ENCODE results near the gene DLGAP1. TPM values are rescaled to one million over a fixed set of nuclear protein-coding genes. Genes with fewer than 3 reads are reported as not detected.

The DLGAP1 gene
- total RNA-seq, 1 donor from 2014 or later: 7.7 TPM

- no peak for DNase-seq (ENCODE audit: low spot score)
- Mint-ChIP-seq H3K4me3 (ENCODE audit: unreplicated experiment) (no peak overlapping the region), H3K9me3 (ENCODE audit: low read depth) (peaks cover 7% of the 10 kb centered on the region), H3K36me3 (ENCODE audit: low read depth) (peaks cover 2% of the 10 kb centered on the region), H3K27ac (ENCODE audit: unreplicated experiment) (no peak overlapping the region), H3K4me1 (ENCODE audit: low read depth) (peaks cover under 1% of the 10 kb centered on the region), H3K27me3 (ENCODE audit: low read depth) (no peaks in the 10 kb centered on the region)
- TF ChIP-seq, protein P1, sequence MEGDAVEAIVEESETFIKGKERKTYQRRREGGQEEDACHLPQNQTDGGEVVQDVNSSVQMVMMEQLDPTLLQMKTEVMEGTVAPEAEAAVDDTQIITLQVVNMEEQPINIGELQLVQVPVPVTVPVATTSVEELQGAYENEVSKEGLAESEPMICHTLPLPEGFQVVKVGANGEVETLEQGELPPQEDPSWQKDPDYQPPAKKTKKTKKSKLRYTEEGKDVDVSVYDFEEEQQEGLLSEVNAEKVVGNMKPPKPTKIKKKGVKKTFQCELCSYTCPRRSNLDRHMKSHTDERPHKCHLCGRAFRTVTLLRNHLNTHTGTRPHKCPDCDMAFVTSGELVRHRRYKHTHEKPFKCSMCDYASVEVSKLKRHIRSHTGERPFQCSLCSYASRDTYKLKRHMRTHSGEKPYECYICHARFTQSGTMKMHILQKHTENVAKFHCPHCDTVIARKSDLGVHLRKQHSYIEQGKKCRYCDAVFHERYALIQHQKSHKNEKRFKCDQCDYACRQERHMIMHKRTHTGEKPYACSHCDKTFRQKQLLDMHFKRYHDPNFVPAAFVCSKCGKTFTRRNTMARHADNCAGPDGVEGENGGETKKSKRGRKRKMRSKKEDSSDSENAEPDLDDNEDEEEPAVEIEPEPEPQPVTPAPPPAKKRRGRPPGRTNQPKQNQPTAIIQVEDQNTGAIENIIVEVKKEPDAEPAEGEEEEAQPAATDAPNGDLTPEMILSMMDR (IDR thresholded peaks at IDR 0.05): no peak
Measured at GRCh38 chr18:3960977-3961376, 494.1 kb downstream of the DLGAP1 start.

DNA sequence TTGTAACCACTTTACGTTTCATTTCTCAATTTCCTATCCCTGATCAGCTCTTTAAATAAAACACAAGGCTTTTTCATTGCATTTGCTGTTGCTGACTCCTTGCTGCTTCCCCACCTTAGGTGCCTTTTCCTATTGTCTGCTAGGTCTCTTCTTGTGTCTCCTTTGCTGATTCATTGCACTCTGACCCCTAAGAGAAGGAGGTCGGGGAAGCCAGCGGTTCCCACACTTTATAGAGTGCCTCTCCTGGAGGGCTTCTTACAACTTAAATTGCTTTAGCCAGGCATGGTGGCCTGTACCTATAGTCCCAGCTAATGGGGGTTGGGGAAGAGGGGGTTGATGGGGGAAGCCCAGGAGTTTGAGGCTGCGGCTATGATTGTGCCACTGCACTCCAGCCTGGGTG, 495.0 kb downstream of the DLGAP1 start:
- Mint-ChIP-seq H3K4me1 (ENCODE audit: low read depth) (no peaks in the 10 kb centered on the region), H3K36me3 (ENCODE audit: low read depth) (peaks cover 5% of the 10 kb centered on the region), H3K27me3 (ENCODE audit: low read depth) (no peaks in the 10 kb centered on the region), H3K27ac (ENCODE audit: unreplicated experiment) (no peak overlapping the region), H3K4me3 (ENCODE audit: unreplicated experiment) (no peak overlapping the region), H3K9me3 (ENCODE audit: low read depth) (peaks cover 12% of the 10 kb centered on the region)
- DNase-seq (ENCODE audit: low spot score): no peak
- TF ChIP-seq, protein P1 (IDR thresholded peaks at IDR 0.05): no peak

DNA sequence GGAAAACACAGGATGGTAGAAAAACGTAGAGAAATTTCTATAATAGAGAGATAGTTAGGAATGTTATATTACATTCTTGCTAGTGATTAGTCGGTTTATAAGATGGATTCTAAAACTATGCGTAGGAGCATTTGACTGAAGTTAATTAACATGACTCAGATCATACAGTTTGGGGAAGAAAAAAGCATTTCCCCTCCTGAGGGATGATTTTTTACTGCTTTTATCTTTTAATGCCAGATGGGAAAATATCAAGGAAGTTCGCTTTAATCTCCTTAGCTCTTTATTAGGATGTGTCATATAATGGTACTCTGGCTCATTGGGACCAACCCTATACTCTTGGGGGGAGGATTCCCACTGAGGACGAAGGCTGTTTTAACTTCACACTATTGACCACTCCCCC, 503.1 kb downstream of the DLGAP1 start:
- DNase-seq (ENCODE audit: low spot score): no peak
- peaks cover 3% of the 10 kb centered on the region for H3K4me1 Mint-ChIP-seq (ENCODE audit: low read depth)
- H3K9me3 Mint-ChIP-seq (ENCODE audit: low read depth): peaks cover 12% of the 10 kb centered on the region
- no peak overlapping the region for H3K4me3 Mint-ChIP-seq (ENCODE audit: unreplicated experiment)
- TF ChIP-seq, protein P1 (IDR thresholded peaks at IDR 0.05): no peak
- no peaks in the 10 kb centered on the region for H3K27me3 Mint-ChIP-seq (ENCODE audit: low read depth)
- no peak overlapping the region for H3K27ac Mint-ChIP-seq (ENCODE audit: unreplicated experiment)
- H3K36me3 Mint-ChIP-seq (ENCODE audit: low read depth): peaks cover 3% of the 10 kb centered on the region

DNA sequence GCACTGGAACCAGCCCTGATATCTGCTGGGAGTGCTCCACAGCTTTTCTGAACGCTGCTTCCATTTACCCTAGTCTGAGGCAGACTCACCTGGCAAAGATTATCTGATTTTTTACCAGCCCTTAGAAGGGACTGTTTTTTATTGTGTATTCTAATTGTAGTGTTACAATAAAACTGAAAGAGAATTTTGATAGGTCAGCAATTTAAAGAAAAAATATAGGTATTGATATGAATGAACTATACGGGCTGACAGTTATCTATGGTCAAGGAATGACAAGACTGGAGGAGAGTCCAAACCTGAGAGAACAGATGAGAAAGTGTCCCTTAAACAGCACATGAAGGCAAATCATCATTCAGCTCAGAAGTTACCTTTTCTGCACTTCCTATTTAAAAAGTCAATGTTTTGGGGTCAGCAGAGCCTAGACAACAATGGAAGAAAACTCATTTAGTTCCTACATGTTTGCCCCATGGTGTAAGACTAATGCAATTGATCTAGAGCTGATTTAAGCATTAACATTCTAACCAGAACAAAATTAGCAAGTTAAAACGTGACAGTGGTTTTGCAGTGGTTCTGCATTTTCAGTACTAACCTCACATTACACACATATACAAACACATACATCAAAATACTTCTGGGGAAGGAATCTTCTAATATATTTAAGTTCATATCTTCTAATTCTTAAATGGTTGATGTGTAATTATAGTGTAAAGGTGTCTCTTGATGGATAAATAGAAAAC, 504.3 kb downstream of the DLGAP1 start:
- Mint-ChIP-seq H3K36me3 (ENCODE audit: low read depth) (peaks cover 2% of the 10 kb centered on the region), H3K4me3 (ENCODE audit: unreplicated experiment) (no peak overlapping the region), H3K4me1 (ENCODE audit: low read depth) (peaks cover 3% of the 10 kb centered on the region)

DNA sequence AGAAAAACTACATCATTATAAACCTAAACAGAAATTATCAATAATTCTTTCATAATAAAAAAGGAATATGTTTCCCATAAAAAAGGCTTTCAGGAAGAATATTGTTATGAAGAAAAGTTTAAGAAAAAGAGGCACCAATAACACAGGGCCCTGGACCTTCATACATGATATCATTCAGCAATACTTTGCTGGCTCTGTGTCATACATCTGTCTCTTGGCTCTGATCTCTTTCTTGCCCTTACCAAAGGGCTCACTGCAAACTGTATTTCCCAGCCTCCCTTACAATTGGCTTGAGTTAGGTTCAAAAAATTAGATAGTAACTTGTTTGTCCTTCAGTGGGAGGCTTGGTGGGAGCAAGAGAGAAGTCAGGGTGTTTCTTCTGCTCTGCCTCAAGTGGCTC, 506.1 kb downstream of the DLGAP1 start:
- no peaks in the 10 kb centered on the region for H3K27me3 Mint-ChIP-seq (ENCODE audit: low read depth)
- H3K9me3 Mint-ChIP-seq (ENCODE audit: low read depth): peaks cover 2% of the 10 kb centered on the region
- no peaks in the 10 kb centered on the region for H3K36me3 Mint-ChIP-seq (ENCODE audit: low read depth)
- peaks cover 7% of the 10 kb centered on the region for H3K4me1 Mint-ChIP-seq (ENCODE audit: low read depth)
- no peak overlapping the region for H3K4me3 Mint-ChIP-seq (ENCODE audit: unreplicated experiment)
- H3K27ac Mint-ChIP-seq (ENCODE audit: unreplicated experiment): no peak overlapping the region
- no peak for DNase-seq (ENCODE audit: low spot score)
- TF ChIP-seq, protein P1 (IDR thresholded peaks at IDR 0.05): no peak

More for the DNA sequence above, 504.3 kb downstream of the DLGAP1 start:
- no peak for DNase-seq (ENCODE audit: low spot score)
- TF ChIP-seq, protein P1 (IDR thresholded peaks at IDR 0.05): no peak
- Mint-ChIP-seq H3K9me3 (ENCODE audit: low read depth) (peaks cover 6% of the 10 kb centered on the region), H3K27ac (ENCODE audit: unreplicated experiment) (no peak overlapping the region), H3K27me3 (ENCODE audit: low read depth) (no peaks in the 10 kb centered on the region)
